Measurements from ENCODE around the gene ARHGAP26. TPM values are rescaled to one million over a fixed set of nuclear protein-coding genes. Genes with fewer than 3 reads are reported as not detected.

Gene ARHGAP26
- total and polyA plus RNA-seq, 4 donors, result 1.8 to 16.7 (median 4.1) TPM

DNA sequence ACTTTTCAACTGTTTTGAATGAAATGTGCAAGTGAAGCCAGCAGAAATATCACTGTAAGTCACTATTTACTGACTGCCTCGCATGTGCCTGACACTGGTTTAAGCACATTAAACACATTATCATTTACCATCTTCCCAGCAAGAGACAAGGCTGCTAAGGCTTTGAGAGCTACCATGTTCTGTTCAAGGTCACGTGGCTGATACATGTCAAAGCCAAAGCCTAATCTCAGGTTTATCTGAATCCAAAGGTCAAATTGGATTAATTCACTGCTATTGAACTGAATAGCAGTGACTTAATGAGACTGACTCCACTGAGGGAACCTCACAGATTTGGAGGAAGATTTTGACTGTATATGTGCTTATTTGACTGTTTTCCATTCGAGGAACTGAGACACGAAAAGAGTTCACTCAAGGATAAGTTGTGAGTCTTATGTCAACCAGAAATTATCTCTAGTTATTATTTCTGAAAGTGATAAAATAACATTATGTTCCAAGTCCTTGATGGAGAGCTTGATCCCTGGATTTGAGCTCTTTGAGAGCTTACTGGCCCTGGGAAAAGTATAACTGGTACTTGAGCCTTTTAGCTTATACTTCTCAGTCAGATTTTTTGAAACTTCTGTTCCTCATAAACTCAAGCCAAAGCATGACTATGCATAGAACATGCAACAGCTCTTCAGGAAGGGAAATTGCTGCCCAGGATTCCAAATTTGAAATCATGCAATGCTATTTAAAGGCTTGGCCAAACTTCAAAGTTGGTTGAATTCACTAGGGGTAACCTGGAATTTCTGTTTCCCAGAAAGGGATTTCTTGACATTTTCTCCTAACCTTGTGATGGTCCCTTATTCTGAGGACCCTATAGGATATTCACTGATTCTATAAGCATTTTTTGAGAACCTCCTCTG lies 23.4 kb upstream of the ARHGAP26 start:
- no peaks in the 10 kb centered on the region for H3K27me3 ChIP-seq (ENCODE audit: control insufficient read depth in 4 of 4, insufficient read depth in 4 of 4, low read length in 3 of 4)
- peaks cover 0 to 5% (median 0%) of the 10 kb centered on the region in 4 donors for H3K4me1 ChIP-seq (ENCODE audit: control insufficient read depth in 4 of 4, insufficient read depth in 4 of 4, low read length in 3 of 4)
- WGBS, result 70% methylated on average over 4 of the region's 4 CpGs
- H3K27ac ChIP-seq (ENCODE audit: low read depth in 1 of 2, low read length in 2 of 2), result no peak overlapping the region
- H3K9me3 ChIP-seq (ENCODE audit: control insufficient read depth in 4 of 4, low read length in 3 of 4), result no peaks in the 10 kb centered on the region
- DNase-seq (ENCODE audit: low spot score), result no peak
- H3K36me3 ChIP-seq (ENCODE audit: control insufficient read depth in 4 of 4, insufficient read depth in 3 of 4, low read depth in 1 of 4, low read length in 3 of 4), result no peaks in the 10 kb centered on the region
- no peak overlapping the region for H3K4me3 ChIP-seq (ENCODE audit: low read depth in 1 of 3, low read length in 3 of 3)
- no peak overlapping the region for H3K9ac ChIP-seq (ENCODE audit: low read depth in 1 of 2, low read length in 2 of 2)
- peak; percentile 63 to 71 for TF ChIP-seq HNF4A (conservative IDR thresholded peaks at IDR 0.05)
- TF ChIP-seq, protein P1, sequence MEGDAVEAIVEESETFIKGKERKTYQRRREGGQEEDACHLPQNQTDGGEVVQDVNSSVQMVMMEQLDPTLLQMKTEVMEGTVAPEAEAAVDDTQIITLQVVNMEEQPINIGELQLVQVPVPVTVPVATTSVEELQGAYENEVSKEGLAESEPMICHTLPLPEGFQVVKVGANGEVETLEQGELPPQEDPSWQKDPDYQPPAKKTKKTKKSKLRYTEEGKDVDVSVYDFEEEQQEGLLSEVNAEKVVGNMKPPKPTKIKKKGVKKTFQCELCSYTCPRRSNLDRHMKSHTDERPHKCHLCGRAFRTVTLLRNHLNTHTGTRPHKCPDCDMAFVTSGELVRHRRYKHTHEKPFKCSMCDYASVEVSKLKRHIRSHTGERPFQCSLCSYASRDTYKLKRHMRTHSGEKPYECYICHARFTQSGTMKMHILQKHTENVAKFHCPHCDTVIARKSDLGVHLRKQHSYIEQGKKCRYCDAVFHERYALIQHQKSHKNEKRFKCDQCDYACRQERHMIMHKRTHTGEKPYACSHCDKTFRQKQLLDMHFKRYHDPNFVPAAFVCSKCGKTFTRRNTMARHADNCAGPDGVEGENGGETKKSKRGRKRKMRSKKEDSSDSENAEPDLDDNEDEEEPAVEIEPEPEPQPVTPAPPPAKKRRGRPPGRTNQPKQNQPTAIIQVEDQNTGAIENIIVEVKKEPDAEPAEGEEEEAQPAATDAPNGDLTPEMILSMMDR (IDR thresholded peaks at IDR 0.05; ENCODE audit: low read depth, low read length, missing input control), result no peak
- peak in 1 of 2 donors; percentile 23 for TF ChIP-seq RXRA (IDR thresholded peaks at IDR 0.05)
- TF ChIP-seq YY1 (IDR thresholded peaks at IDR 0.05), result peak; percentile 30
- TF ChIP-seq RAD21 (IDR thresholded peaks at IDR 0.05), result peak in 1 of 2 donors; percentile 8
- TF ChIP-seq EGR1 (IDR thresholded peaks at IDR 0.05; ENCODE audit: low read depth in 2 of 2), result no peak
- peak; percentile 32 for TF ChIP-seq SP1 (IDR thresholded peaks at IDR 0.05)

DNA sequence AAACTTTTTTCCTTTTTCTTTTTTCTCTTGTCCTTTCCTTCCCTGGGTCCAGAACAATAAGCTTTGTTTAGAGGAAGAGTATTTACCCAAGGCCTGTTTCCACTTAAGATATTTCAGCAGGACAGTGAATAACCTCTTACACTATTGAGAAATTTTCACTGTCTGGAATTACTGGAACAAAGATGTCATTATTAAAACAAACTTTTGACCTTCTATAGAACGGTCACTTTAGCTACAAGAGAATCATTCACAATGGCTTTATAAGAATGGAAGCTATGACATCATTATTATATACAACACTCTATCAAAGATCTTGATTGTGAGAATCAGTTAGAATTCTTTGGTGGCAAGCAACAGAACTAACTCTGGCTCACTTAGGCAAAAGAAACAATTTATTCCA lies 22.0 kb upstream of the ARHGAP26 start:
- Histone ChIP-seq H3K27me3 (ENCODE audit: control insufficient read depth in 4 of 4, insufficient read depth in 4 of 4, low read length in 3 of 4) (no peaks in the 10 kb centered on the region), H3K9me3 (ENCODE audit: control insufficient read depth in 4 of 4, low read length in 3 of 4) (no peaks in the 10 kb centered on the region), H3K27ac (ENCODE audit: low read depth in 1 of 2, low read length in 2 of 2) (no peak overlapping the region), H3K9ac (ENCODE audit: low read depth in 1 of 2, low read length in 2 of 2) (no peak overlapping the region), H3K4me3 (ENCODE audit: low read depth in 1 of 3, low read length in 3 of 3) (no peak overlapping the region), H3K4me1 (ENCODE audit: control insufficient read depth in 4 of 4, insufficient read depth in 4 of 4, low read length in 3 of 4) (peaks cover under 1 to 7% (median 5%) of the 10 kb centered on the region in 4 donors), H3K36me3 (ENCODE audit: control insufficient read depth in 4 of 4, insufficient read depth in 3 of 4, low read depth in 1 of 4, low read length in 3 of 4) (no peaks in the 10 kb centered on the region)
- 76% methylated on average over 1 of the region's 1 CpG for WGBS
- TF ChIP-seq, protein P2, sequence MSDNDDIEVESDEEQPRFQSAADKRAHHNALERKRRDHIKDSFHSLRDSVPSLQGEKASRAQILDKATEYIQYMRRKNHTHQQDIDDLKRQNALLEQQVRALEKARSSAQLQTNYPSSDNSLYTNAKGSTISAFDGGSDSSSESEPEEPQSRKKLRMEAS (IDR thresholded peaks at IDR 0.05), result no peak
- TF ChIP-seq, protein P3, sequence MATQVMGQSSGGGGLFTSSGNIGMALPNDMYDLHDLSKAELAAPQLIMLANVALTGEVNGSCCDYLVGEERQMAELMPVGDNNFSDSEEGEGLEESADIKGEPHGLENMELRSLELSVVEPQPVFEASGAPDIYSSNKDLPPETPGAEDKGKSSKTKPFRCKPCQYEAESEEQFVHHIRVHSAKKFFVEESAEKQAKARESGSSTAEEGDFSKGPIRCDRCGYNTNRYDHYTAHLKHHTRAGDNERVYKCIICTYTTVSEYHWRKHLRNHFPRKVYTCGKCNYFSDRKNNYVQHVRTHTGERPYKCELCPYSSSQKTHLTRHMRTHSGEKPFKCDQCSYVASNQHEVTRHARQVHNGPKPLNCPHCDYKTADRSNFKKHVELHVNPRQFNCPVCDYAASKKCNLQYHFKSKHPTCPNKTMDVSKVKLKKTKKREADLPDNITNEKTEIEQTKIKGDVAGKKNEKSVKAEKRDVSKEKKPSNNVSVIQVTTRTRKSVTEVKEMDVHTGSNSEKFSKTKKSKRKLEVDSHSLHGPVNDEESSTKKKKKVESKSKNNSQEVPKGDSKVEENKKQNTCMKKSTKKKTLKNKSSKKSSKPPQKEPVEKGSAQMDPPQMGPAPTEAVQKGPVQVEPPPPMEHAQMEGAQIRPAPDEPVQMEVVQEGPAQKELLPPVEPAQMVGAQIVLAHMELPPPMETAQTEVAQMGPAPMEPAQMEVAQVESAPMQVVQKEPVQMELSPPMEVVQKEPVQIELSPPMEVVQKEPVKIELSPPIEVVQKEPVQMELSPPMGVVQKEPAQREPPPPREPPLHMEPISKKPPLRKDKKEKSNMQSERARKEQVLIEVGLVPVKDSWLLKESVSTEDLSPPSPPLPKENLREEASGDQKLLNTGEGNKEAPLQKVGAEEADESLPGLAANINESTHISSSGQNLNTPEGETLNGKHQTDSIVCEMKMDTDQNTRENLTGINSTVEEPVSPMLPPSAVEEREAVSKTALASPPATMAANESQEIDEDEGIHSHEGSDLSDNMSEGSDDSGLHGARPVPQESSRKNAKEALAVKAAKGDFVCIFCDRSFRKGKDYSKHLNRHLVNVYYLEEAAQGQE (IDR thresholded peaks at IDR 0.05), result no peak
- TF ChIP-seq RXRA (IDR thresholded peaks at IDR 0.05), result no peak
- TF ChIP-seq EGR1 (IDR thresholded peaks at IDR 0.05; ENCODE audit: low read depth in 2 of 2), result no peak
- TF ChIP-seq TAF1 (conservative IDR thresholded peaks at IDR 0.05), result no peak
- DNase-seq (ENCODE audit: low spot score), result no peak

Data from liver (tissue), 9 donors.